CD4-positive, alpha-beta memory T cell (primary cell): ENCODE measurements around the gene EPDR1. TPM values are rescaled to one million over a fixed set of nuclear protein-coding genes. Genes with fewer than 3 reads are reported as not detected.
"Not testable (repeated sequence)": the region's sequence is repeated elsewhere in the genome, so short reads cannot be mapped to it uniquely, and the experiment has no call there.

Experiments used
- CTCF ChIA-PET: fragments of 350-600 bp; sonication (Branson Sonifier 250); formaldehyde crosslinking; loops from one replicate; lab custom pipeline; 2021; ENCODE audit warnings: inconsistent platforms; ENCODE audit not compliant: partially characterized antibody; lab: Charles Lee
- POLR2A ChIA-PET: fragments of 350-600 bp; sonication (Branson Sonifier 250); formaldehyde crosslinking; loops from one replicate; lab custom pipeline; 2021; ENCODE audit not compliant: partially characterized antibody; lab: Charles Lee
- DNase-seq, 5 donors: peaks; one replicate each; pipeline versions ENCODE4 v3.0.0 to v3.0.0-alpha.2; 2020 to 2022; ENCODE audit warnings: mixed read lengths in 1 of 5
- H3K27ac ChIP-seq: one replicate; pipeline ENCODE4 v1.7.0; 2013; ENCODE audit warnings: low read depth, low read length
- H3K27me3 ChIP-seq: 2 replicates; pipeline ENCODE4 v1.7.0; 2013; ENCODE audit warnings: mild to moderate bottlenecking, low read length, moderate library complexity; ENCODE audit not compliant: insufficient read depth
- H3K36me3 ChIP-seq: 2 replicates; pipeline ENCODE4 v1.7.0; 2013; ENCODE audit warnings: mild to moderate bottlenecking, low read length, moderate library complexity; ENCODE audit not compliant: insufficient read depth
- H3K4me1 ChIP-seq: 2 replicates; pipeline ENCODE4 v1.7.0; 2013; ENCODE audit warnings: mild to moderate bottlenecking, low read length, moderate library complexity; ENCODE audit not compliant: insufficient read depth
- H3K4me3 ChIP-seq, 2 donors: one replicate each; pipeline ENCODE4 v1.7.0; 2013; ENCODE audit warnings: low read length in 2 of 2, mild to moderate bottlenecking in 1 of 2
- H3K9me3 ChIP-seq, 2 donors: one replicate each; pipeline ENCODE4 v1.7.0; 2013; ENCODE audit warnings: low read length in 2 of 2, control low read depth in 1 of 2; ENCODE audit not compliant: control insufficient read depth in 1 of 2
- H3K27ac Mint-ChIP-seq, 7 donors: one replicate each; pipeline ENCODE4 v1.8.0; 2020 to 2021; ENCODE audit warnings: mixed read lengths in 7 of 7, mild to moderate bottlenecking in 6 of 7, inconsistent platforms in 3 of 7, moderate library complexity in 3 of 7
- H3K27me3 Mint-ChIP-seq, 2 donors: one replicate each; pipeline ENCODE4 v1.8.0; 2020 to 2021; ENCODE audit warnings: mixed read lengths in 2 of 2
- H3K36me3 Mint-ChIP-seq, 2 donors: one replicate each; pipeline ENCODE4 v1.8.0; 2020 to 2021; ENCODE audit warnings: mixed read lengths in 2 of 2, inconsistent platforms in 1 of 2, mild to moderate bottlenecking in 1 of 2
- H3K4me1 Mint-ChIP-seq, 4 donors: one replicate each; pipeline ENCODE4 v1.8.0; 2020 to 2021; ENCODE audit warnings: mixed read lengths in 4 of 4, mild to moderate bottlenecking in 1 of 4
- H3K4me3 Mint-ChIP-seq, 8 donors: one replicate each; pipeline ENCODE4 v1.8.0; 2020 to 2021; ENCODE audit warnings: mixed read lengths in 8 of 8, mild to moderate bottlenecking in 7 of 8, moderate library complexity in 6 of 8, inconsistent platforms in 3 of 8
- H3K9me3 Mint-ChIP-seq, 8 donors: one replicate each; pipeline ENCODE4 v1.8.0; 2020 to 2021; ENCODE audit warnings: mixed read lengths in 8 of 8, mild to moderate bottlenecking in 5 of 8, inconsistent platforms in 3 of 8, moderate library complexity in 1 of 8
- intact Hi-C: fragments of 100-400 bp; cut with micrococcal nuclease; formaldehyde crosslinking; loops from one replicate; pipeline ENCODE4 v1.15.1; 2023
- polyA plus RNA-seq, 2 donors: library from polyadenylated mRNA; unstranded; fragments of 300-500 nt; fragmentation: Illumina TruSeq; gene quantifications; one replicate each; pipeline ENCODE4 v1.2.3, GENCODE V29; 2021
- total RNA-seq, 2 experiments: library from RNA; stranded (reverse); gene quantifications; one replicate each; pipeline ENCODE4 v1.2.3, GENCODE V29; 2021

EPDR1 gene
- total and polyA plus RNA-seq, 4 experiments from 2014 or later = 0.19 to 0.41 (median 0.34) TPM

GRCh38 chr7:37947138-37947940 is 26.9 kb downstream of the EPDR1 start:
- CTCF ChIA-PET = no interaction called here
- H3K27ac Mint-ChIP-seq = no peak overlapping the region
- DNase-seq = no peak

GRCh38 chr7:37947941-37948210 is 27.4 kb downstream of the EPDR1 start:
- intact Hi-C loops = no loop called here
- H3K9me3 ChIP-seq = no peaks in the 10 kb centered on the region
- no peaks in the 10 kb centered on the region for H3K27me3 Mint-ChIP-seq
- H3K4me3 ChIP-seq = no peak overlapping the region
- ChIA-PET POLR2A (no interaction called here), CTCF (no interaction called here)
- no peaks in the 10 kb centered on the region for H3K4me1 Mint-ChIP-seq
- H3K4me1 ChIP-seq = no peaks in the 10 kb centered on the region
- no peaks in the 10 kb centered on the region for H3K36me3 Mint-ChIP-seq
- H3K4me3 Mint-ChIP-seq = no peak overlapping the region
- no peak overlapping the region for H3K27ac ChIP-seq
- no peaks in the 10 kb centered on the region for H3K27me3 ChIP-seq
- peaks cover 0 to 4% (median 0%) of the 10 kb centered on the region in 8 donors for H3K9me3 Mint-ChIP-seq
- no peaks in the 10 kb centered on the region for H3K36me3 ChIP-seq
- H3K27ac Mint-ChIP-seq = no peak overlapping the region
- no peak for DNase-seq

More at GRCh38 chr7:37947138-37947940, 26.9 kb downstream of the EPDR1 start:
- Mint-ChIP-seq H3K9me3 (peaks cover 0 to 4% (median 0%) of the 10 kb centered on the region in 8 donors), H3K36me3 (no peaks in the 10 kb centered on the region), H3K4me1 (no peaks in the 10 kb centered on the region), H3K4me3 (no peak overlapping the region), H3K27me3 (no peaks in the 10 kb centered on the region)
- Histone ChIP-seq H3K4me1 (no peaks in the 10 kb centered on the region), H3K9me3 (no peaks in the 10 kb centered on the region), H3K27ac (no peak overlapping the region), H3K4me3 (no peak overlapping the region), H3K27me3 (no peaks in the 10 kb centered on the region), H3K36me3 (no peaks in the 10 kb centered on the region)
- intact Hi-C loops = no loop called here
- POLR2A ChIA-PET = no interaction called here

GRCh38 chr7:37952240-37952639 is 31.8 kb downstream of the EPDR1 start:
- Mint-ChIP-seq H3K9me3 (no peaks in the 10 kb centered on the region), H3K27me3 (no peaks in the 10 kb centered on the region), H3K4me1 (no peaks in the 10 kb centered on the region), H3K36me3 (no peaks in the 10 kb centered on the region), H3K27ac (no peak overlapping the region), H3K4me3 (no peak overlapping the region)
- H3K27ac ChIP-seq = no peak overlapping the region
- H3K36me3 ChIP-seq = no peaks in the 10 kb centered on the region
- POLR2A ChIA-PET = no interaction called here
- no peak overlapping the region for H3K4me3 ChIP-seq
- H3K4me1 ChIP-seq = no peaks in the 10 kb centered on the region
- no peaks in the 10 kb centered on the region for H3K9me3 ChIP-seq
- CTCF ChIA-PET = no interaction called here
- no peak for DNase-seq
- H3K27me3 ChIP-seq = no peaks in the 10 kb centered on the region
- intact Hi-C loops = no loop called here

- H3K27ac ChIP-seq, H3K27me3 Mint-ChIP-seq, H3K27me3 ChIP-seq, H3K4me1 Mint-ChIP-seq, H3K9me3 Mint-ChIP-seq, H3K36me3 Mint-ChIP-seq, H3K4me3 Mint-ChIP-seq, H3K4me3 ChIP-seq, intact Hi-C loops, H3K4me1 ChIP-seq, H3K36me3 ChIP-seq, CTCF ChIA-PET, DNase-seq, H3K9me3 ChIP-seq, POLR2A ChIA-PET, H3K27ac Mint-ChIP-seq: not testable (repeated sequence)
These were observed 33.8 kb downstream of the EPDR1 start for GRCh38 chr7:37954217-37954616.

GRCh38 chr7:37956791-37957190 is 36.4 kb downstream of the EPDR1 start:
- Mint-ChIP-seq H3K9me3 (peaks cover 0 to 2% (median 0%) of the 10 kb centered on the region in 8 donors), H3K27ac (no peak overlapping the region), H3K4me1 (no peaks in the 10 kb centered on the region), H3K4me3 (no peak overlapping the region), H3K36me3 (no peaks in the 10 kb centered on the region), H3K27me3 (peaks cover 0 to 2% of the 10 kb centered on the region in 2 donors)
- ChIA-PET CTCF (no interaction called here), POLR2A (no interaction called here)
- intact Hi-C loops = no loop called here
- no peak overlapping the region for H3K27ac ChIP-seq
- H3K36me3 ChIP-seq = no peaks in the 10 kb centered on the region
- DNase-seq = no peak
- H3K4me3 ChIP-seq = no peak overlapping the region
- H3K27me3 ChIP-seq = no peaks in the 10 kb centered on the region
- no peaks in the 10 kb centered on the region for H3K9me3 ChIP-seq
- H3K4me1 ChIP-seq = no peaks in the 10 kb centered on the region

- Mint-ChIP-seq H3K4me3 (no peak overlapping the region), H3K36me3 (no peaks in the 10 kb centered on the region)
These were observed 37.0 kb downstream of the EPDR1 start for GRCh38 chr7:37957221-37957970.

GRCh38 chr7:37960483-37960882 is 40.0 kb downstream of the EPDR1 start:
- Mint-ChIP-seq H3K36me3 (no peaks in the 10 kb centered on the region), H3K9me3 (peaks cover 0 to 2% (median 0%) of the 10 kb centered on the region in 8 donors), H3K4me1 (no peaks in the 10 kb centered on the region), H3K27ac (no peak overlapping the region), H3K27me3 (peaks cover 0 to 2% of the 10 kb centered on the region in 2 donors), H3K4me3 (no peak overlapping the region)
- Histone ChIP-seq H3K4me1 (no peaks in the 10 kb centered on the region), H3K9me3 (no peaks in the 10 kb centered on the region), H3K36me3 (no peaks in the 10 kb centered on the region), H3K27ac (no peak overlapping the region), H3K4me3 (no peak overlapping the region), H3K27me3 (no peaks in the 10 kb centered on the region)
- DNase-seq = no peak
- ChIA-PET CTCF (no interaction called here), POLR2A (no interaction called here)
- intact Hi-C loops = no loop called here

More at GRCh38 chr7:37957221-37957970, 37.0 kb downstream of the EPDR1 start:
- H3K27ac Mint-ChIP-seq = no peak overlapping the region
- H3K4me1 Mint-ChIP-seq = no peaks in the 10 kb centered on the region
- H3K27me3 ChIP-seq = no peaks in the 10 kb centered on the region
- no peaks in the 10 kb centered on the region for H3K9me3 ChIP-seq
- H3K4me3 ChIP-seq = no peak overlapping the region
- no peak overlapping the region for H3K27ac ChIP-seq
- no peak for DNase-seq
- H3K27me3 Mint-ChIP-seq = peaks cover 0 to 2% of the 10 kb centered on the region in 2 donors
- CTCF ChIA-PET = no interaction called here
- intact Hi-C loops = no loop called here
- H3K36me3 ChIP-seq = no peaks in the 10 kb centered on the region
- POLR2A ChIA-PET = no interaction called here
- H3K9me3 Mint-ChIP-seq = peaks cover 0 to 2% (median 0%) of the 10 kb centered on the region in 8 donors
- no peaks in the 10 kb centered on the region for H3K4me1 ChIP-seq
